H9 (cell line): ENCODE measurements around the gene SLC25A22. TPM values are rescaled to one million over a fixed set of nuclear protein-coding genes. Genes with fewer than 3 reads are reported as not detected.

ENCODE experiments used
- DNase-seq: peaks from one replicate; pipeline ENCODE4 v3.0.0-alpha.2; 2017
- H2AFZ ChIP-seq: one replicate; pipeline ENCODE4 v1.6.1; 2013; ENCODE audit warnings: mild to moderate bottlenecking, low read length, control low read depth, moderate library complexity
- H2AK5ac ChIP-seq: 2 replicates; pipeline ENCODE4 v1.6.1; 2013; ENCODE audit warnings: low read length, control low read depth, mixed read lengths; ENCODE audit not compliant: insufficient read length
- H2BK120ac ChIP-seq: one replicate; pipeline ENCODE4 v1.6.1; 2013; ENCODE audit warnings: low read depth, mild to moderate bottlenecking, low read length, control low read depth, inconsistent platforms; ENCODE audit not compliant: poor library complexity, severe bottlenecking
- H2BK12ac ChIP-seq: 2 replicates; pipeline ENCODE4 v1.6.1; 2013; ENCODE audit warnings: low read length, control low read depth, mixed read lengths, low read depth; ENCODE audit not compliant: insufficient read length
- H2BK15ac ChIP-seq: 2 replicates; pipeline ENCODE4 v1.6.1; 2013; ENCODE audit warnings: low read depth, low read length, control low read depth
- H2BK20ac ChIP-seq: one replicate; pipeline ENCODE4 v1.6.1; 2013; ENCODE audit warnings: low read depth, mild to moderate bottlenecking, low read length, control low read depth, inconsistent platforms; ENCODE audit not compliant: poor library complexity, severe bottlenecking
- H2BK5ac ChIP-seq: 2 replicates; pipeline ENCODE4 v1.6.1; 2013; ENCODE audit warnings: low read length, control low read depth, mixed read lengths; ENCODE audit not compliant: insufficient read length
- H3K14ac ChIP-seq: 2 replicates; pipeline ENCODE4 v1.6.1; 2013; ENCODE audit warnings: low read length, control low read depth; ENCODE audit not compliant: insufficient read depth
- H3K18ac ChIP-seq: 2 replicates; pipeline ENCODE4 v1.6.1; 2013; ENCODE audit warnings: low read depth, mild to moderate bottlenecking, mixed read lengths, low read length, control low read depth; ENCODE audit not compliant: insufficient read length
- H3K23ac ChIP-seq: 2 replicates; pipeline ENCODE4 v1.6.1; 2013; ENCODE audit warnings: low read length, control low read depth, mixed read lengths, low read depth; ENCODE audit not compliant: insufficient read length
- H3K23me2 ChIP-seq: 2 replicates; pipeline ENCODE4 v1.6.1; 2013; ENCODE audit warnings: low read depth, mild to moderate bottlenecking, mixed read lengths, low read length, control low read depth; ENCODE audit not compliant: insufficient read length, poor library complexity, severe bottlenecking
- H3K27ac ChIP-seq: 2 replicates; pipeline ENCODE4 v1.5.1; 2013; ENCODE audit warnings: low read length, control low read depth, mixed read lengths, low read depth; ENCODE audit not compliant: insufficient read length
- H3K27me3 ChIP-seq: 2 replicates; pipeline ENCODE4 v1.6.1; 2013; ENCODE audit warnings: low read length, control low read depth, inconsistent platforms; ENCODE audit not compliant: insufficient read depth
- H3K4ac ChIP-seq: 2 replicates; pipeline ENCODE4 v1.6.1; 2013; ENCODE audit warnings: low read depth, mild to moderate bottlenecking, control low read depth, inconsistent platforms, low read length, moderate library complexity
- H3K4me1 ChIP-seq: 2 replicates; pipeline ENCODE4 v1.6.1; 2013; ENCODE audit warnings: low read length, control low read depth, inconsistent platforms; ENCODE audit not compliant: insufficient read depth
- H3K4me2 ChIP-seq: 2 replicates; pipeline ENCODE4 v1.6.1; 2013; ENCODE audit warnings: low read length, control low read depth, mixed read lengths; ENCODE audit not compliant: insufficient read length, insufficient read depth
- H3K56ac ChIP-seq: 2 replicates; pipeline ENCODE4 v1.6.1; 2013; ENCODE audit warnings: low read depth, mild to moderate bottlenecking, mixed read lengths, low read length, control low read depth; ENCODE audit not compliant: insufficient read length
- H3K79me1 ChIP-seq: 2 replicates; pipeline ENCODE4 v1.6.1; 2013; ENCODE audit warnings: low read depth, mild to moderate bottlenecking, moderate library complexity, low read length, control low read depth, inconsistent platforms; ENCODE audit not compliant: insufficient read depth, poor library complexity, severe bottlenecking
- H3K79me2 ChIP-seq: 2 replicates; pipeline ENCODE4 v1.6.1; 2013; ENCODE audit warnings: low read length, control low read depth, inconsistent platforms; ENCODE audit not compliant: insufficient read depth
- H3K9ac ChIP-seq: 2 replicates; pipeline ENCODE4 v1.6.1; 2013; ENCODE audit warnings: low read length, control low read depth, mixed read lengths; ENCODE audit not compliant: insufficient read length; ENCODE audit errors: extremely low read depth
- H3K9me3 ChIP-seq: one replicate; pipeline ENCODE4 v1.6.1; 2013; ENCODE audit warnings: low read depth, low read length, inconsistent platforms; ENCODE audit not compliant: control insufficient read depth
- H3T11ph ChIP-seq: one replicate; pipeline ENCODE4 v1.6.1; 2013; ENCODE audit warnings: mild to moderate bottlenecking, low read length, control low read depth, inconsistent platforms
- H4K20me1 ChIP-seq: one replicate; pipeline ENCODE4 v1.6.1; 2013; ENCODE audit not compliant: control insufficient read depth, insufficient read length, insufficient read depth
- H4K5ac ChIP-seq: 2 replicates; pipeline ENCODE4 v1.6.1; 2013; ENCODE audit warnings: low read depth, mild to moderate bottlenecking, mixed read lengths, low read length, control low read depth; ENCODE audit not compliant: insufficient read length
- H4K8ac ChIP-seq: replicated peaks from 2 replicates; pipeline ENCODE4 v1.6.1; 2013; ENCODE audit warnings: low read length, control low read depth, mixed read lengths, low read depth; ENCODE audit not compliant: insufficient read length
- H4K91ac ChIP-seq: 2 replicates; pipeline ENCODE4 v1.6.1; 2013; ENCODE audit warnings: low read depth, mild to moderate bottlenecking, moderate library complexity, mixed read lengths, low read length, control low read depth; ENCODE audit not compliant: insufficient read length
- H3K27ac Mint-ChIP-seq, 3 experiments: 2 replicates in 2 of 3; 3 replicates in 1 of 3; pipeline ENCODE4 v1.8.0; 2020 to 2021; ENCODE audit warnings: mixed read lengths in 3 of 3, mild to moderate bottlenecking in 1 of 3, moderate library complexity in 1 of 3
- H3K27me3 Mint-ChIP-seq: 2 replicates; pipeline ENCODE4 v1.8.0; 2021; ENCODE audit warnings: low read depth, mild to moderate bottlenecking, moderate library complexity, mixed read lengths
- H3K36me3 Mint-ChIP-seq, 3 experiments: 2 replicates in 2 of 3; 3 replicates in 1 of 3; pipeline ENCODE4 v1.8.0; 2020 to 2021; ENCODE audit warnings: low read depth in 3 of 3, mixed read lengths in 3 of 3; ENCODE audit not compliant: insufficient read depth in 1 of 3
- H3K4me1 Mint-ChIP-seq, 2 experiments: 2 replicates each; pipeline ENCODE4 v1.8.0; 2020; ENCODE audit warnings: mixed read lengths in 2 of 2
- H3K4me3 Mint-ChIP-seq, 2 experiments: 2 replicates in 1 of 2; 3 replicates in 1 of 2; pipeline ENCODE4 v1.8.0; 2020 to 2021; ENCODE audit warnings: mild to moderate bottlenecking in 2 of 2, mixed read lengths in 2 of 2, moderate library complexity in 1 of 2
- H3K9me3 Mint-ChIP-seq, 2 experiments: 2 replicates in 1 of 2; 3 replicates in 1 of 2; pipeline ENCODE4 v1.8.0; 2020; ENCODE audit warnings: mild to moderate bottlenecking in 2 of 2, mixed read lengths in 2 of 2, moderate library complexity in 1 of 2
- CTCF ChIP-seq: fragments of 200-600 bp; sonication (generic); conservative IDR thresholded peaks from 3 replicates; pipeline ENCODE4 v1.8.0; 2021; ENCODE audit warnings: antibody characterized with exemption, mild to moderate bottlenecking
- WGBS: extraction: QIAGEN DNeasy Blood & Tissue Kit; methylation state at CpG from one replicate; pipeline ENCODE4 v1.1.7; 2013; ENCODE audit warnings: missing lambda C conversion rate, low lambda C conversion rate, mixed read lengths; ENCODE audit not compliant: insufficient read length; ENCODE audit errors: extremely low coverage; 5-methylcytosine and 5-hydroxymethylcytosine counted together
- total RNA-seq: library from RNA; stranded (reverse); gene quantifications from 2 replicates; pipeline ENCODE4 v1.2.1, GENCODE V29; 2021

Gene SLC25A22
- total RNA-seq, 1 experiment from 2014 or later: 51.9 TPM

DNA sequence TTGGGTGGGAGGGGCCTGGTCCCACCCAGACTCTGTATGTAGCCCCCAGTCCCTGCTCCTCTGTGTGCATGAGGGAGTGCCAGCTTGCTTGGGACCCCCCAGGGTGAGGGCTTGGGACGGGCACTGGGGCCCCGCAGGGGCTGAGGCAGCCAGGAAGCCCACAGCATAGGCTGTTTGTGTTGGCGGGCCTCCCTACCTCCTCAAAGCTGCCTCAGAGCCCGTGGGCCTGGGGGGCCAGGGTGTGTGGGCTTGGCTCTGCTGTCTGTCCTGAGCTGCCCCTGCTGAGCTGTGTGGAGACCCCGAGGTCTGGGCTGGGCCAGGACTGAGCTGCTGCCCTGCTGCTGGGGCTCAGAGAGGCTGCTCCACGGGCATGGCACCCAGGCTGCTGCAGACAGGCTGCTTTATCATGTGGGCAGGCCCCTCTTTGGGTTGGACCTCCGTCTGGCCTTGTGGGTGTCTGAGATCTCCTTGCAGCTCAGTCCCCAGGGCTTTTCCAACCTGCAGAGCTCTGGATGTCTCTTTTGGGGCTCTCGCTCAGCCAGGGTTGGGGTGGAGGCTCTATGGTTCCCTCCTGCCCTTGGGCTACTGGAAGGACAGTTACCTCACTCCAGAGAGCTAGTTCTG lies 47.9 kb upstream of the SLC25A22 start:
- no peak overlapping the region for H3K4me3 Mint-ChIP-seq

More for the DNA sequence above, 47.9 kb upstream of the SLC25A22 start:
- no CpG with 5 or more reads among the region's 8 CpGs for WGBS
- no peak overlapping the region for H3K18ac ChIP-seq
- H2AK5ac ChIP-seq: no peak overlapping the region
- H4K8ac ChIP-seq: no peak overlapping the region
- no peak for DNase-seq
- no peak overlapping the region for H4K5ac ChIP-seq
- peaks cover 6% of the 10 kb centered on the region for H4K20me1 ChIP-seq
- H3K23me2 ChIP-seq: peaks cover 24% of the 10 kb centered on the region
- H3K4me1 ChIP-seq: peaks cover 2% of the 10 kb centered on the region; the same call in 1 of the 2 replicates
- H3K79me2 ChIP-seq: no peaks in the 10 kb centered on the region; the same call in 1 of the 2 replicates
- H3K27me3 ChIP-seq: no peaks in the 10 kb centered on the region; the same call in 1 of the 2 replicates
- H2BK12ac ChIP-seq: no peak overlapping the region
- Mint-ChIP-seq H3K27ac (peak overlapping the region in 1 of 3 experiments; percentile 59; a peak in 1 of 7 replicates), H3K27me3 (peaks cover 7% of the 10 kb centered on the region), H3K9me3 (no peaks in the 10 kb centered on the region), H3K4me1 (peaks cover 13 to 33% of the 10 kb centered on the region in 2 experiments), H3K36me3 (peaks cover 0 to 5% (median 3%) of the 10 kb centered on the region in 3 experiments; a peak in 4 of 7 replicates)
- no peak overlapping the region for H3K27ac ChIP-seq
- no peak for TF ChIP-seq CTCF
- no peak overlapping the region for H3K23ac ChIP-seq
- no peak overlapping the region for H2BK120ac ChIP-seq
- H3K79me1 ChIP-seq: peaks cover 2% of the 10 kb centered on the region
- no peak overlapping the region for H4K91ac ChIP-seq
- no peak overlapping the region for H2AFZ ChIP-seq
- no peak overlapping the region for H2BK5ac ChIP-seq
- H3K4me2 ChIP-seq: no peak overlapping the region
- H3K56ac ChIP-seq: no peak overlapping the region
- H3K4ac ChIP-seq: no peak overlapping the region
- no peaks in the 10 kb centered on the region for H3K9me3 ChIP-seq
- no peak overlapping the region for H2BK20ac ChIP-seq
- H3T11ph ChIP-seq: no peak overlapping the region
- H3K14ac ChIP-seq: peak overlapping the region; percentile 37; the same call in 1 of the 2 replicates
- H3K9ac ChIP-seq: no peak overlapping the region
- no peak overlapping the region for H2BK15ac ChIP-seq
